Subcutaneous adipose tissue (tissue), 4 donors: Measurements from ENCODE around the gene VAPA. TPM values are rescaled to one million over a fixed set of nuclear protein-coding genes. Genes with fewer than 3 reads are reported as not detected.

Experiments
- total RNA-seq, 4 donors: library from RNA; depleted of rRNA; stranded (reverse); fragments of >200 nt; gene quantifications; one replicate each; pipeline ENCODE4 v1.1.0, GENCODE V29; 2016
- TF ChIP-seq, protein P1 (sequence below): fragments of 450-650 bp; IDR thresholded peaks from one replicate; pipeline ENCODE4 v1.5.1; 2016; ENCODE audit warnings: low read depth, mild to moderate bottlenecking, control low read depth, antibody characterized with exemption, moderate library complexity

The VAPA gene
- total RNA-seq, 4 donors from 2014 or later, result 176 to 282 (median 249) TPM

DNA sequence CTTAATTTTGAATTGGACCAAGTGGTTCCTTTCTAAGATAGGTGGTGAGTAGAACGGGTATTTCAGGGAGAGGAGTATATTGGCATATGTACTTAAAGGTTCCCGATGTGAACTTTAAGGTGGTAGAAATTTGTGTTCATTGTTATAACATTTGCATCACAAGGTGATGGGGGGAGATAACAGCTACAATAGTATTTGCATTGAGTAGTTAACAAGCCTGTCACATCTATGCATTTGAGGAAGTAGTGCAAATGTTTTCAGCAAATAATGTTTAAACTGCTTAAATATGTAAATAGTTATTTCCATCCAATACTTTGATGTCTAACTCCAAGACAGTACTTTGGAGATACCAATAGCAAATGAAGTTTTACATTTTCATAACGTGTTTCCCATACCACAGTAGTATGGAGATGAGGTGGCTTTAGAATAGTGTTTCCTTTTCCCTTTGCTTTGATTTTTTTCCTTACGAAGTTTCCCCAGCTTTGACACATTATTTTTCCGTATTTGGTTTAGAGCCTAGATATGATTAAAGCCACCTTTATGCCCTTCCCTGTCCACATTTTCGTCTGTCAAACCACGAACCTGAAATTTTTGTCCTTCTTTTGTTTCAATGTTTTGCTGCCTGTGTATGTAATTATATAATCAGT lies 46.6 kb downstream of the VAPA start:
- TF ChIP-seq, protein P1, sequence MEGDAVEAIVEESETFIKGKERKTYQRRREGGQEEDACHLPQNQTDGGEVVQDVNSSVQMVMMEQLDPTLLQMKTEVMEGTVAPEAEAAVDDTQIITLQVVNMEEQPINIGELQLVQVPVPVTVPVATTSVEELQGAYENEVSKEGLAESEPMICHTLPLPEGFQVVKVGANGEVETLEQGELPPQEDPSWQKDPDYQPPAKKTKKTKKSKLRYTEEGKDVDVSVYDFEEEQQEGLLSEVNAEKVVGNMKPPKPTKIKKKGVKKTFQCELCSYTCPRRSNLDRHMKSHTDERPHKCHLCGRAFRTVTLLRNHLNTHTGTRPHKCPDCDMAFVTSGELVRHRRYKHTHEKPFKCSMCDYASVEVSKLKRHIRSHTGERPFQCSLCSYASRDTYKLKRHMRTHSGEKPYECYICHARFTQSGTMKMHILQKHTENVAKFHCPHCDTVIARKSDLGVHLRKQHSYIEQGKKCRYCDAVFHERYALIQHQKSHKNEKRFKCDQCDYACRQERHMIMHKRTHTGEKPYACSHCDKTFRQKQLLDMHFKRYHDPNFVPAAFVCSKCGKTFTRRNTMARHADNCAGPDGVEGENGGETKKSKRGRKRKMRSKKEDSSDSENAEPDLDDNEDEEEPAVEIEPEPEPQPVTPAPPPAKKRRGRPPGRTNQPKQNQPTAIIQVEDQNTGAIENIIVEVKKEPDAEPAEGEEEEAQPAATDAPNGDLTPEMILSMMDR, result no peak

DNA sequence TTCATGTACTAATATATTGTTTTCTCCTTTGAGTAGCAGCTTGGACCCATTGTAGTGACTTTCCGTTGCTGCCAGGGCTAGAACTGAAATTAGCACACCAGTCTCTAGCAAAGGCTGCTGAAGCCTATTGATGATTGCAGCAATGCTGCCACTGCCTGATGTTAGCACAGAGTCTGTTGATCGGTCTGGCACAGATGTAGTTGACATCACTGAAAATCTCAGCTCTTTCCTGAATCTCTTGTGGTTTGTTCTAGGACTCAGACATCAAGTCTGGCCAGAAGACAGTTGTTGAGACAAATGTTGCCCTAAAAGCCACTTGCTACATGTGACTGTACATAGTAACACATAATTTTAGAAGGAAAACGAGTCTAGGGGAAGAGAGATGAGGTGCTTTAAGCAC lies 47.2 kb downstream of the VAPA start:
- TF ChIP-seq, protein P1, result no peak

GRCh38 chr18:9965711-9966624 lies 52.2 kb downstream of the VAPA start:
- TF ChIP-seq, protein P1, result no peak

DNA sequence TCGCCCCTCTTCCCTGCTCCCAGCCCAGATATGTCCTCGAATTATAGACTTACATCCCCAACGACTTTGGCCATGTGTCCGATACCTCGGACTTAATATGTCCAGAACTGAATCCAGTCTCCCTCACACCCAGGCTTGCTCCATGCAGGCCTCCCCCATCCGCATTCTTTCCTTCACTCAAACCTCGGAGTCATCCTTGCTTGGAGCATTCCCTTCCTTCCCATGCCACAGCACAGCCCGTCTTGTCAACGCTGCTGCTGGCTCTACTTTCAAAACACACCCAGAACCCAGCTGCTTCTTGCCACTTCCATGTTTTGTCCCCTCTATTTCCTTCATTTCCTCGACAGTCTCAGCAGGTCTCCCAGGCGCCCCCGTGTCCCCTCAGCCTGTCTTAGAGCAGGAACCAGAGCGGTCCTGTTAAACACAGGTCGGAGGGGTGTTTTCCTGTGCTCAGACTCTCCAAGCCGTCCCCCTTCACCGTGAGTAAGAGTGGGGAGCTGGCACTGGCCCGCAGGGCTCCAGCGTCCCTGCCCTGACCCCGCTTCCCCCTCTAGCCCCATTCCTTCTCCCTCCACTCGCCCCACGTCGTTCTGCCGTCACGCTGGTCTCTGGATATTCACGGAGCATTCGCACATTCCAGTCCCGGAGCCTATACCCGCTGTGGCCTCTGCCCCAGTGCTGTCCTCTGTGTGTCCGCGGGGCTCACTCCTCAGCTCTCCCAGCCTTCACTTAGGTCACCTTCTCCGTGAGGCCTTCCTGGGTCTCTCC lies 54.4 kb downstream of the VAPA start:
- TF ChIP-seq, protein P1, result no peak

DNA sequence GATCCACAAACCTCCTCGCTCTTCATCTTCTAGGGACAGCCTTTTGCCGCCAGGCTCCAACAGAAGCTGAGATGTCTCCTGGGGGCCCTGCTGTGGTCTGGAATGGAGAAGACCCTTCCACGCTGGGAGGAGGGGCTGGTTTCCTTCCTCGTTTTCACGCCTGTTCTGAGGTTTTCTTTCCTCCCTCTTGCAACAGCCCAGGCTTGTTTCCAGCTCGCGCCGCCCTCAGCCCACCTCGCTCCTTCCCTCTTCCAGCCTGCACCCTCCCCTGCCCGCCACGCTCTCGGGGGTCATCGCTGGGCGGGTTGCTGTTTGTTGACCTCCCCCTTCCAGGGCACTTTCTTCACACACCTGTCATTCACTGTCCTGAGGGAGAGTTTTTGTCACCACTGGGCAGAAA lies 55.4 kb downstream of the VAPA start:
- TF ChIP-seq, protein P1, result no peak

DNA sequence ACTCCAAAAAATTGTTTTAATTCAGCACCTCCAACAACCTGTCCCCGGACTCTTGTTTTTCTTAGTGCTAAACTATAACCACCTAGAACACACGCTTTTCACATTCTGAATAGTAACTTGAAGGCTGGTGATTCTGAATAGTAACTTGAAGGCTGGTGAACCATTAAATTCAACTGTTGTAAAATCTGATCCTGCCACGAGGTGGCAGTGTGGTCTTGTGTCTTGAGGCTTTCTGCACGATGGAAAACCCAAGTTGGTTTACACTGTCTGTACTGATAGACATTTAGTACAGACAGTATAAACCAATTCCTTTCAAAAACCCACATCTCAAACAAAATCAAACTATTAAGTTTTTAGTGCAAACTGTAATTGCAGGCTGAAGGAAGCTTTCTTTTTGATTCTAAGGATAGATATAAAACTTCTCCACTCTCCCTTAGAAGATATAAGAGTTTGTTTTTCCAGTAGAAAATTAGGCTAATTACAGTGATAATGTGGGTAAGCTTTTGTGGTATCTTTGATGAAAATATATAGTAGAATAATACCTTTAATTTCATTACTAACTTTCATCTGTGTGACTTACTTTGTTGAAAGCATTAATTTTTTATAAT lies 57.6 kb downstream of the VAPA start:
- TF ChIP-seq, protein P1, result no peak
